Mononuclear cell (primary cell): ENCODE results near the gene NTN4. TPM values are rescaled to one million over a fixed set of nuclear protein-coding genes. Genes with fewer than 3 reads are reported as not detected.

ENCODE experiments used
- H3K27me3 ChIP-seq: 2 replicates; pipeline ENCODE4 v1.6.0; 2011; ENCODE audit warnings: low read length, control low read depth; ENCODE audit not compliant: insufficient read depth
- H3K4me1 ChIP-seq: 2 replicates; pipeline ENCODE4 v1.5.1; 2011; ENCODE audit warnings: mild to moderate bottlenecking, low read length, control low read depth; ENCODE audit not compliant: insufficient read depth
- H3K4me3 ChIP-seq: 2 replicates; pipeline ENCODE4 v1.5.1; 2011; ENCODE audit warnings: mild to moderate bottlenecking, low read length, moderate library complexity
- H3K9me3 ChIP-seq: 2 replicates; pipeline ENCODE4 v1.5.1; 2011; ENCODE audit warnings: low read depth, mild to moderate bottlenecking, control low read depth, low read length
- total RNA-seq: library from RNA; depleted of rRNA; stranded (reverse); fragments of >200 nt; gene quantifications from one replicate; pipeline ENCODE4 v1.2.3, GENCODE V29; 2012

The NTN4 gene
- total RNA-seq, 1 donor, result 0.31 TPM

- Histone ChIP-seq H3K9me3 (no peaks in the 10 kb centered on the region), H3K4me1 (no peaks in the 10 kb centered on the region), H3K4me3 (no peak overlapping the region), H3K27me3 (peaks cover 7% of the 10 kb centered on the region)
These were observed 72.5 kb downstream of the NTN4 start for GRCh38 chr12:95718006-95718431.

DNA sequence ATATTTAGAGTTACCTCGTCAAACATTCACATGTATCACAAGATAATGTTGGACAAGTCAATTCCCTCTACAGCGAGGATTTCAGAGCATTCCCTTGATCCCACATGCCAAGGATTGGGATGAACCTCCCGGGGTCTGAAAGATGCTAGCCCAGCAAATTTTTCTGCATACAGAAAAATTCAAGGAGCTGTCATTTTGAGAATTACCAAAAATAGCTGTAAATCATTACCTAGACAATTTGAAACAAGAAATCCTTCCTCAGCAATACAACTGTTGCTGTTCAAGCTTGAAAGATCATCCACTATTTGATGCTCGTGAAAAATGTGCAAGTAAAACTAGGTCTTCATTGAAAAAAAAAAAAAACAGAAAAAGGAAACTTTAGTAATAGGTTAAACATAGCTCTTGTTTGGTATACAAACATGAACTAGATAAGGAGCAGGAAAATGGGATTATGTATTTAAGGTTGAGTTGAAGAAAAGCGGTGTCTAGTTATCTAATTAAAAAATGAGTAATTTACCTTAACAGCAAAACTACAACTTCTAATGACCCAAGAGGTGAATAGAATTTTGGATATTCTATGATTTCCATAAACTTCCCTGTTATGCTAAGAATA is 73.1 kb downstream of the NTN4 start:
- Histone ChIP-seq H3K4me3 (no peak overlapping the region), H3K4me1 (no peaks in the 10 kb centered on the region), H3K9me3 (no peaks in the 10 kb centered on the region), H3K27me3 (peaks cover 8% of the 10 kb centered on the region)

DNA sequence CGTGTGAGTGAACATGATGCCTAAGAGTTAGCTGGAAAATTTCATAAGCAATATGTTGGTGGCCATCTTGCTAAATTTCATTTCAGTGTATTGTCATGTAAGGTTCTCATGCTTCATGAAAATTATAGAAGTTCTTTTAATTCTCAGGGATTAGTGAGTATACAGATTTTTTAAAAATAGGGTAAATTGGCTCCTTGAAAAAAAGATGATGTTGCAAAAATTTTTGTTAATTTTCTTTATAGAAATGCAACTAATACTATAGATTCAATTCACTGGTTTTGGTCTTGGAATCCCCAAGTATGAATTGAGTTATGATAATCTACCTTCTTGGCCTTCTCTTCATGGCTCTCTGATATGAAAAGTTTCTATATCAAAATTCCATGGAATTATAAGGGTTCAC is 75.4 kb downstream of the NTN4 start:
- H3K4me3 ChIP-seq, result no peak overlapping the region
- H3K27me3 ChIP-seq, result peaks cover 8% of the 10 kb centered on the region
- no peaks in the 10 kb centered on the region for H3K4me1 ChIP-seq
- H3K9me3 ChIP-seq, result no peaks in the 10 kb centered on the region

DNA sequence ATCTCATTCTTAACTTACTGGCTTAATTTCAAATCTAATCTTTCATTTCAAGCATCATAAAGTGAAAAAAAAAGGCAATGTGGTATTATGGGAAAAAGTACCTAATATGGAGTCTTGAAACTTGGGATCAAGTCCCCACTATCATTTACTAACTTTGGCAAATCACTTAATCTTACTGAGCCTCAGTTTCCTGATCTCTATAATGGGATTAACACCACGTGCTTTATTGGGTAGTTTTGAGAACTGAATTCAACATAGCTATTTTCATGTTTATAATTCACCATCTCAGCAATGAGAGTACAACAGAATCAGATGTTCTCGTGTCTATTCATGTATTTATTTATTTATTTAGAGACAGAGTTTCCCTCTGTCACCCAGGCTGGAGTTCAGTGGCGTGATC is 78.3 kb downstream of the NTN4 start:
- no peaks in the 10 kb centered on the region for H3K9me3 ChIP-seq
- H3K4me1 ChIP-seq, result no peaks in the 10 kb centered on the region
- H3K4me3 ChIP-seq, result no peak overlapping the region
- H3K27me3 ChIP-seq, result peaks cover 4% of the 10 kb centered on the region

GRCh38 chr12:95710386-95710785 is 80.2 kb downstream of the NTN4 start:
- Histone ChIP-seq H3K9me3 (no peaks in the 10 kb centered on the region), H3K4me3 (no peak overlapping the region), H3K27me3 (peaks cover 4% of the 10 kb centered on the region), H3K4me1 (no peaks in the 10 kb centered on the region)

- no peaks in the 10 kb centered on the region for H3K4me1 ChIP-seq
These were observed 81.4 kb downstream of the NTN4 start for GRCh38 chr12:95709152-95709551.

GRCh38 chr12:95705143-95705542 is 85.4 kb downstream of the NTN4 start:
- Histone ChIP-seq H3K9me3 (no peaks in the 10 kb centered on the region), H3K4me3 (no peak overlapping the region)

More at GRCh38 chr12:95709152-95709551, 81.4 kb downstream of the NTN4 start:
- Histone ChIP-seq H3K27me3 (peaks cover 4% of the 10 kb centered on the region), H3K9me3 (no peaks in the 10 kb centered on the region), H3K4me3 (no peak overlapping the region)

GRCh38 chr12:95703986-95704385 is 86.6 kb downstream of the NTN4 start:
- H3K27me3 ChIP-seq, result no peaks in the 10 kb centered on the region
- no peaks in the 10 kb centered on the region for H3K9me3 ChIP-seq
- no peaks in the 10 kb centered on the region for H3K4me1 ChIP-seq
- no peak overlapping the region for H3K4me3 ChIP-seq

More at GRCh38 chr12:95705143-95705542, 85.4 kb downstream of the NTN4 start:
- no peaks in the 10 kb centered on the region for H3K27me3 ChIP-seq
- H3K4me1 ChIP-seq, result no peaks in the 10 kb centered on the region

- no peaks in the 10 kb centered on the region for H3K9me3 ChIP-seq
- no peaks in the 10 kb centered on the region for H3K4me1 ChIP-seq
- no peak overlapping the region for H3K4me3 ChIP-seq
- H3K27me3 ChIP-seq, result no peaks in the 10 kb centered on the region
These were observed 88.7 kb downstream of the NTN4 start for GRCh38 chr12:95701722-95702418.

- no peaks in the 10 kb centered on the region for H3K9me3 ChIP-seq
- no peaks in the 10 kb centered on the region for H3K4me1 ChIP-seq
- H3K4me3 ChIP-seq, result no peak overlapping the region
- no peaks in the 10 kb centered on the region for H3K27me3 ChIP-seq
These were observed 89.3 kb downstream of the NTN4 start for GRCh38 chr12:95701275-95701674.

- Histone ChIP-seq H3K4me1 (no peaks in the 10 kb centered on the region), H3K27me3 (no peaks in the 10 kb centered on the region), H3K9me3 (no peaks in the 10 kb centered on the region), H3K4me3 (no peak overlapping the region)
These were observed 90.2 kb downstream of the NTN4 start for GRCh38 chr12:95700316-95700785.

- Histone ChIP-seq H3K27me3 (no peaks in the 10 kb centered on the region), H3K9me3 (no peaks in the 10 kb centered on the region), H3K4me3 (no peak overlapping the region), H3K4me1 (no peaks in the 10 kb centered on the region)
These were observed 91.0 kb downstream of the NTN4 start for GRCh38 chr12:95699579-95699978.

DNA sequence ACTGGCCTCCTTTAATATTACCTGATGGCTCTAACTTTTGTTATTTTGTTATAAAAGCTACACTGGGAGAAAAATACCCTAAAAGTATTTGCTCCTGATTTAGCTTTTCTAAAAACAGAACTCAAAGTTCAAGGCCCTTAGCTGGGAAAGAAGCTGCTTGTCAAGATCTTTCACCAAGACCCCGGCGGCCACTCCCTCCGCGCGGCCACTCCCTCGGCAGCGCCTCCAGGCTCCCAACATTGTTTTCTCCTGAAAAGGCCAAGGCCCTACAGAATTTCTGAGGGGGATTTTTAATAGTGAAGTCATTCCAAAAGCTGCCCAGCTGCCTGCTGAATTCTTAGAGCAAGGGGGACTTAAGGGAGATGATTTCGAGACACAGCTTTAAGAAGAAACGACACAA is 96.4 kb downstream of the NTN4 start:
- no peaks in the 10 kb centered on the region for H3K27me3 ChIP-seq
- no peaks in the 10 kb centered on the region for H3K9me3 ChIP-seq
- H3K4me3 ChIP-seq, result no peak overlapping the region
- no peaks in the 10 kb centered on the region for H3K4me1 ChIP-seq

- Histone ChIP-seq H3K4me1 (no peaks in the 10 kb centered on the region), H3K27me3 (no peaks in the 10 kb centered on the region), H3K9me3 (no peaks in the 10 kb centered on the region), H3K4me3 (no peak overlapping the region)
These were observed 96.9 kb downstream of the NTN4 start for GRCh38 chr12:95693689-95694088.

GRCh38 chr12:95690861-95691635 is 99.5 kb downstream of the NTN4 start:
- no peaks in the 10 kb centered on the region for H3K9me3 ChIP-seq
- no peaks in the 10 kb centered on the region for H3K27me3 ChIP-seq
- no peak overlapping the region for H3K4me3 ChIP-seq
- H3K4me1 ChIP-seq, result no peaks in the 10 kb centered on the region
